HS-27A (cell line): ENCODE data around the gene MAPK6.
A peak's percentile ranks its signal among the peaks of the same experiment; 100 is the strongest.
"Not testable (repeated sequence)": the region's sequence is repeated elsewhere in the genome, so short reads cannot be mapped to it uniquely, and the experiment has no call there.

Source experiments
- DNase-seq: peaks from one replicate; pipeline ENCODE4 v3.0.0-alpha.2; 2012; ENCODE audit warnings: low read depth, missing footprints

Gene MAPK6

GRCh38 chr15:52042051-52042851, 23.2 kb downstream of the MAPK6 start:
- no peak for DNase-seq

- not testable (repeated sequence) for DNase-seq
Measured at GRCh38 chr15:52045795-52046298, 26.8 kb downstream of the MAPK6 start.

- DNase-seq = not testable (repeated sequence)
Measured at GRCh38 chr15:52046552-52046951, 27.5 kb downstream of the MAPK6 start.

DNA sequence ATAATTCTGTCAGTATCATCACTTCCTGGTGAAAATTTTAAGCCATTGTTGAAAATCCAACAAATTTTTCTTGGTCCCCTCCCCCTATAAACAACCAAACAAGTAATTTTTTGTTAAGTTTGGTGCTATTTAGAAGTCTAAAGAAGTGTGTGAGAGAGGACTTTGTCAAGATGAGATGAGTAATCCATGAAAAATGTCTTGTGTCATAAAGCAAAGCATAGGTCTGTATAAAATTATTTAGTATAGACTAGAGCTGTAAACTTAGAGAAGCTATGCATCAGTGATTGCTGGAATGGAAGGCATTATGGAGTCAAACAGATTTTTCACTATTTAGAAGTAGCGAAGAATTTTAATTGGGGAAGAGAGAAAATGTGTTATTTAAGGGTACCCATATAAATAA, 31.4 kb downstream of the MAPK6 start:
- DNase-seq = peak; percentile 34

- no peak for DNase-seq
Measured at GRCh38 chr15:52052066-52052935, 33.3 kb downstream of the MAPK6 start.

DNA sequence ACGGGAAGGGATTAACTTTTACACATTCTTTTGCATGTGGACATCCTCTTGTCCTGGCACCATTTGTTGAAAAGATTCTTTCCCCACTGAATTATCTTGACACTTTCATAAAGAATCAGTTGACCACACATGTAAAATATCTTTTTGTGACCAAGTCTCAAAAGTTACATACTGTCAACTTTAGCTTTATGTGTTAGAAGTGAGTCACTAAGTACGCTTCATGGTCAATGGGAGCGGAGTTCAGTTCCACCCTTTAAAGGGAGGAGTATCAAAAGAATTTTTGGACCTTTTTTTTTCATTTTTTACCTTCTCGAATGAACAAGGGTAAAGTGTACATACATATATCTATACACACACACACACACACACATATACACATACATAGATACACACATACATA, 35.4 kb downstream of the MAPK6 start:
- no peak for DNase-seq

- not testable (repeated sequence) for DNase-seq
Measured at GRCh38 chr15:52054858-52055257, 35.8 kb downstream of the MAPK6 start.

DNA sequence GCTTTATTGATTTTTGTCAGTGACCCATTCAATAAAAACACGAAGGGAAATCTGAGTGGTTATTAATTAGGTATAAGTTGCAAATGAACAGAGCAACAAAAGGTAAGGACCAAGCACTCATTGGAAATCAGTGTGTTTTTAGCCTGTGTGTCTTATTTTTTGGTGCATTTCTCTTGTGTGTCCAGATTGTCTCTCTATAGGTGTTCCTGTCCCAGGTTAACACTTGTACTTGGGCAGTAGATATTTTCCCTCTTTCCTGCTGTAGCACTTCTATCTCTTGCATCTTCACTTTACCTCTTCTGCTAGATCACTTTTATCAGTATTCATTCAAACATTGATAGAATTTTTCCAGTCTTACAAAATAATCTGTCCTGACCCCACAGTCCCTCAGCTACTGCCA, 37.0 kb downstream of the MAPK6 start:
- DNase-seq = no peak

DNA sequence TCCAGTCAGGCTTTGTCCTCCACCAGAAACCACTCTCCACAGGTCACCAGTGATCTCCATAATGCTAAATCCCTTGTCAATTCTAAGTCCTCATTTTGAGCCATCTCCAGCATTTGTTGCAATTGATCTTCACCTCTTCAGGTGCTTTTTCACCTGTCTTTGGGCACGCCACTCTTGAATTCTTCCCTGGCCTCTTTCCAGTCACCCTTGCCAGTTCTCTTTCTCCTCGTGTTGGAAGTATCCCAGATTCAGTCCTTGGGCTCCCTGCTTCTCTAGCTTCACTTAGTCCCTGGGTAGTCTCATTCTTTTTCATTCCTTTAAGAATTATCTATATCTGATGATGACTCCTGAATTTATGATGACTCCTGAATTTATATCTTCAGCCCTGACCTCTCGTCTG, 37.5 kb downstream of the MAPK6 start:
- no peak for DNase-seq

- DNase-seq = no peak
Measured at GRCh38 chr15:52057996-52058395, 39.0 kb downstream of the MAPK6 start.

DNA sequence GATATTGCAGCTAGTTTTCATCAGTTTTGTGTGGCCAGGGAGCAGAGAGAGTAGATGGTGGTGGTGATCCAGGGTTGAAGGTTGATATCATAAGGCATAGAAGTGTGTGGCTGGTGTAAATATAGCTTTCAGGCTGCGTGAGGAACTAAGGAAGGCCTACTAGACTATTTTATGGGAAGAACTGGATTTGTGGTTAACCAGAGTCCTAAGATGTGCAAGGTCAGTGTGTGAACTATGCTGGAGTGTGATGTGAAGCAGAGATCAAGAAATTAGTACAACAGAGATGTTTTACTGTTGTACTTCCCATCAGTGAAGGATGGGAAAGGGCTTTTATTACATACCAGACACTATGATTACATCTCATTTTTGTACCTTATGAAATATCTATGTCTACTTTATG, 41.5 kb downstream of the MAPK6 start:
- DNase-seq = no peak

DNA sequence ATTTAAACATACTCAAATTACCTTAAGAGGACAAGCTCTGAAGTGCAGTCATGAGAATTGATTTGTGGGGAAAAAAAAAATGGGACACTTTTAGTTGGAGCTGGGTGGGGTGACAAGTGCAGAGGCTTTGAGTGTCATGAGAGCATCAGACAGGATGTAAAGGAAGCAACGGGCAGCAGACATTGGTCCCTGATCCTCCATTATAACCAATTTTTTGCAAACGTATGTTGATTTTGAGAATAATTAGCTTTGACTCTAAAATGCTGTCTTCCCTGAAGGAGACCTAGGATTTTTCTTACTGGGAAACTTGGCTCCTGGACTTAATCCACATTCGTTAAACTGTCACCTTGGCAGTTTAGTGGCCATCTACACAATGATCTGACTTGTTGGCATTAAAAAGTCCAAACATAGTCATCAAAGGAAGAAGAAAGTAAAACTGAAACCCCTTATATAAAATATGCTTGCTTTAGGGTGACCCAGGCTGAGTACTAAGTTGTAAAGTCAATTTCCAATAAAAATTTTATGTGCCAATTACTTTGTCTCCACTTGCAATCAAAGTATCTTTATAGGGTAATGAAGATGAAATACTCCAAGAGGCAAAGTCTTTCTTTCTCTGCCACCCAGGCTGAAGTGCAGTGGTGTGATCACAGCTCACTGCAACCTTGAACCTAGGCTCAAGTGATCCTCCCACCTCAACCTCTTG, 48.0 kb downstream of the MAPK6 start:
- no peak for DNase-seq

DNA sequence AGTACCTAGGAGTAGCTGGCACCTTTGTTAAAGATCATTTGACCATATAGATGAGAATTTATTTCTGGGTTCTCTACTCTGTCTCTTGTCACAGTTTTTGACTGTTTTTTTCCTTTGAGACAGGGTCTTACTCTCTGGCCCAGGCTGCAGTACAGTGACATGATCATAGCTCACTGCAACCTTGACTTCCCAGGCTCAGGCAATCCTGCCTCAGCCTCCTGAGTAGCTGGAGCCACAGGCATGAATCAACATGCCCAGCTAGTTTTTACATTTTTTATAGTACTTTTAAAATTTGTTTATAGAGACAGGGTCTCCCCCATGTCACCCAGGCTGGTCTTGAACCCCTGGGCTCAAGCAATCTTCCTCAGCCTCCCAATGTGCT, 48.5 kb downstream of the MAPK6 start:
- DNase-seq = no peak

GRCh38 chr15:52068004-52068615, 49.1 kb downstream of the MAPK6 start:
- DNase-seq = no peak

- DNase-seq = no peak
Measured at GRCh38 chr15:52069559-52069958, 50.5 kb downstream of the MAPK6 start.

DNA sequence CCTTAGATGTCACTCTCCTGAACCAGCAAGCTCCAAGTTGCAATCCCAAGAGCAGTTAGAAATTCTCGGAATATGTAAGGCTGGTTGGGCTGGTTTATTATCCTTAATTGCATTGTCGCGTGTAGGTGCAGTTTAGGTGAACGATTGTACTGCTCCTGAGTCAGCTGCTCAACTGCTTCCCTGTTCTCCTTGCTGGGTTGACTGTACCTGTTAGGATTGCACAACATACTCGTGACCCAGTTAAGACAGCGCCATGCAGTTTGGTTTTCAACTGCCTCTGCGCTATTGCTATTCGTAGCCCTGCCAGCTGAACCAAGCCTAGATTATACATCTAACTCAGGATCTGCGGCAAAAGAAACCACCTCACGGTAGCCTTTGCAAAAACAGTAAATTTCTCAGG, 52.6 kb downstream of the MAPK6 start:
- no peak for DNase-seq

DNA sequence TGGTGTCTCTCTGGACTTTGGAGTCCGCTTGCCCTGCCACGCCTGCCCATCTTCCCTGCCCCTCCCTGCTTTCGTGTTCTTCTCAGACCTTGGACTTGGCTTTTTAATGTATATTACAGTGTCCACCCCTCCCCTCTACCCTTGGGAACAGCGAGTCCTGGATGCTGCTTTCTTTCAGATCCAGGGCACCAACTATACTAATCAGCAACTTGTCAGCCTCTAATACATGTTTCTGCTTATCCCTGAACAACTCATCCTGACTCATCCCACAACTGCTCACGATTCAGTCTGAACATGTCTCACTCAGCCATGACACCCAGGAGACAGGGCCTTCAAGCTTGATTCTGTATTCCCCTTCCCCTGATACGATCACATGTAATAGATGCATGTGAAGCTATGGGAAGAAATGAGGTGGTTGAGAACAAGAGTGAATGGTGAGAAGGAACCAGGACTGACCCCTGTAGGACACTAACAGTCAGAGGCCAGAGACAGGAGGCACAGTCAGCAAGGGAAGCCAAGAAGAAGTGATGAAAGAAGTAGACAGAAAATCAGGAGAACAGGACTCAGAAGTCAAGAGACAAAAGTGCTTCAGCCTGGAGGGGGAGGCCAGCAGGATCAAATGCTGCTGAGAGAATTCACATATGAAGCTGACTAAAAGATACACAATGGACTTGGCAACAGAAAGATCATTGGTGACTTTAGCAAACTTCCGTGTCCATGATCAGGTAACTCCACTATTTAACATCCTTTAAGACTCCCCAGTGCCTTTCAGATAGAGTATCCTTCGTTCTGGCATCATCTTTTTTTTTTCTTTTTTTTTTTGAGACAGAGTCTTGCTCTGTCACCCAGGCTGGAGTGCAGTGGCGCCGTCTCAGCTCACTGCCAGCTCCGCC, 58.1 kb downstream of the MAPK6 start:
- peak; percentile 69 for DNase-seq

DNA sequence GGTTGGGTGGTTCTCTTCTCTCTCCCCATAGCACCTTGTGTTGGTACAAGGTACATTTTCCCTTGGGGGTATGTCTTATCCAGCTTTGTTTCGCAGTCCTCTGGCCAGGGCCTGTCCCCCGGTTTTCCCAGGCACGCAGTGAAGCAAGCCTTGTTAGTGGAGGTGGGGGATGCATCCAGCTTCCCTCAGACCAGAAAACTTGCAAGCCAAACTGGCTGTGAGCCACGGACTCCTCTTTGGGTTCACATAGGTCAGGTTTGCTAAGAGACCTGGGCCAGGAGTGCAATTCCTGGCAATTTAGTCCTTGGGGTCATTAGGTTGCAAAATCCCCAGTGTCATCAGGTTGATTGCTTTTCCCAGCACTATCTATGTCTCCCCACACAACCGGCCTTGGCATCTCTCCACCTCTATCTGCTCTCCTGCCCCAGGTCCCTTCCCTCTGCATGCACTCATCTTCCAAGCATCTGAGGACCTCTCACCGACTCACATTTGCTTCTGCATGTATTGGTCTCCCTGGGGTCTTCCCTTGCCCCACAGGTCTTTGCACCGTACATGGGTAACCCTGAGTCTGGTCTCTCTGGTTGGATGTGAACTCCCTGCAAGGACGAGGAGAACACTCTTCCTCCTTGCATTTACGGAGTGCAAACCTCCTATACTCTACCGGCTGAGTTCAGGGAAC, 59.3 kb downstream of the MAPK6 start:
- no peak for DNase-seq

- no peak for DNase-seq
Measured at GRCh38 chr15:52078876-52079700, 60.1 kb downstream of the MAPK6 start.
